OCI-LY3 (cell line): ENCODE data around the gene ZNF200.

Source experiments
- CTCF ChIP-seq: fragments of 200-600, 300-600 bp; sonication (generic); IDR thresholded peaks from 2 replicates; pipeline ENCODE4 v1.5.1; 2014; ENCODE audit warnings: antibody characterized with exemption, low read length, low read depth
- EZH2phosphoT487 ChIP-seq: fragments of 200-600 bp; shearing (Covaris generic); IDR thresholded peaks from 2 replicates; pipeline ENCODE4 v1.6.1; 2018; ENCODE audit warnings: antibody characterized with exemption, mixed run types, low read depth

GRCh38 chr16:3214904-3215600 is 19.9 kb downstream of the ZNF200 start:
- TF ChIP-seq CTCF = no peak
- no peak for TF ChIP-seq EZH2phosphoT487
